ENCODE data around the gene BST2.
A peak's percentile ranks its signal among the peaks of the same experiment; 100 is the strongest.
"Not testable (repeated sequence)": the region's sequence is repeated elsewhere in the genome, so short reads cannot be mapped to it uniquely, and the experiment has no call there.

BST2 gene

DNA sequence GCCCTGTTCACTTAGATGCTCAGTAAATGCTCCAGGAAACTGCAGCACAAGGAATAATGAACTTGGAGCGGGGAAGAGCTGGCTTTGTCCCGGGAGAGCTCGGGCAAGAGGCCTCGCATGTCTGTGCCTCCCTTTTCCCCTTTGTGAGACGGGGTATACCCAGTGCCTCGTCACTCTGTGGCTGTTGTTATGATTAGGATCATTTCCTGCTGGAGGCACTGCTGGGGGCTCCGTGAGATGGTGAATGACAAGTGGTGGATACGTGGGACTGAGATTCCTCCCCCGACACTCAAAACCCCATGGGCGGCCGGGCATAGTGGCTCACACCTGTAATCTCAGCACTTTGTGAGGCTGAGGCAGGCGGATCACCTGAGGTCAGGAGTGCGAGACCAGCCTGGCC lies 27.2 kb downstream of the BST2 start:
- TF ChIP-seq, protein P1, sequence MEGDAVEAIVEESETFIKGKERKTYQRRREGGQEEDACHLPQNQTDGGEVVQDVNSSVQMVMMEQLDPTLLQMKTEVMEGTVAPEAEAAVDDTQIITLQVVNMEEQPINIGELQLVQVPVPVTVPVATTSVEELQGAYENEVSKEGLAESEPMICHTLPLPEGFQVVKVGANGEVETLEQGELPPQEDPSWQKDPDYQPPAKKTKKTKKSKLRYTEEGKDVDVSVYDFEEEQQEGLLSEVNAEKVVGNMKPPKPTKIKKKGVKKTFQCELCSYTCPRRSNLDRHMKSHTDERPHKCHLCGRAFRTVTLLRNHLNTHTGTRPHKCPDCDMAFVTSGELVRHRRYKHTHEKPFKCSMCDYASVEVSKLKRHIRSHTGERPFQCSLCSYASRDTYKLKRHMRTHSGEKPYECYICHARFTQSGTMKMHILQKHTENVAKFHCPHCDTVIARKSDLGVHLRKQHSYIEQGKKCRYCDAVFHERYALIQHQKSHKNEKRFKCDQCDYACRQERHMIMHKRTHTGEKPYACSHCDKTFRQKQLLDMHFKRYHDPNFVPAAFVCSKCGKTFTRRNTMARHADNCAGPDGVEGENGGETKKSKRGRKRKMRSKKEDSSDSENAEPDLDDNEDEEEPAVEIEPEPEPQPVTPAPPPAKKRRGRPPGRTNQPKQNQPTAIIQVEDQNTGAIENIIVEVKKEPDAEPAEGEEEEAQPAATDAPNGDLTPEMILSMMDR (IDR thresholded peaks at IDR 0.05; ENCODE audit: extremely low read depth, insufficient read depth, missing control alignments): no peak
- no peak for DNase-seq (ENCODE audit: low spot score)
- in situ Hi-C loops (cut with MboI; ENCODE audit: low pct_unique_long_range_greater_than_20kb, low sequenced_read_pairs, unreplicated experiment): no loop called here

DNA sequence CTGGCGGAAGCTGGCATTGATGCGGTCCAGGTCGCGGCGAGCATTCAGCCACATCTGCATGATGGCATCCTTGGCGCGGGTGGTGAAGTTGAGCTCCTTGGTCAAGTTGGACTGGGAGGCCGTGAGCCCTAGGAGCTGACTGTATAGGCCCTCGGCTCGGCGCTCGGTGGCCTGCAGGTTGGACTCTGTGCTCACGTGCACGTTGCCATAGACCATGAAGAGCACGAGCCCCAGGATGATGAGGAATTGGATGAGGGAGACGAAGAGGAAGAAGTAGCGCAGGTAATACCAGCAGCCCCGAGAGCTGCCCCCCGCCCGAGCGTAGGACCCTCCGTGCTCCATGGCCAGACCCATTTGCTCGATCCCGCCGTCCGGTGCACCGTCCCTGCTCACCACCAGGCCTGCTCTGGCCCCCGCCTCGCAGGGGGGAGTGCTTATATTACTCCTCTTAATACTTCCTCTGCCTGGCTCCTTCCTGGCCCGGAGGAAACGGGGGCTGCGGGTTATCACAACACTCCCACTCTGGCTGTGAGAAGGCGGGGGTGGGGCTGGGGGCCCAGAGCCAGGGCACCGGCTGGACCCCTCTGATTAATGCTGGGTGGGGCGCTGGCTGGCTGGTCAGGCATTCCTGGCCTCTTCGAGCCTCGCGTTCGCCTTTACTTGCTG lies 28.4 kb downstream of the BST2 start, which contains the start of gene PLVAP:
PLVAP (minus strand) TSS at position 408 of the 666 bp plus-strand sequence; CDS start at position 354, 54 bp downstream.
- TF ChIP-seq, protein P1 (IDR thresholded peaks at IDR 0.05; ENCODE audit: extremely low read depth, insufficient read depth, missing control alignments): no peak
- in situ Hi-C loops (cut with MboI; ENCODE audit: low pct_unique_long_range_greater_than_20kb, low sequenced_read_pairs, unreplicated experiment): no loop called here
- DNase-seq (ENCODE audit: low spot score): no peak

DNA sequence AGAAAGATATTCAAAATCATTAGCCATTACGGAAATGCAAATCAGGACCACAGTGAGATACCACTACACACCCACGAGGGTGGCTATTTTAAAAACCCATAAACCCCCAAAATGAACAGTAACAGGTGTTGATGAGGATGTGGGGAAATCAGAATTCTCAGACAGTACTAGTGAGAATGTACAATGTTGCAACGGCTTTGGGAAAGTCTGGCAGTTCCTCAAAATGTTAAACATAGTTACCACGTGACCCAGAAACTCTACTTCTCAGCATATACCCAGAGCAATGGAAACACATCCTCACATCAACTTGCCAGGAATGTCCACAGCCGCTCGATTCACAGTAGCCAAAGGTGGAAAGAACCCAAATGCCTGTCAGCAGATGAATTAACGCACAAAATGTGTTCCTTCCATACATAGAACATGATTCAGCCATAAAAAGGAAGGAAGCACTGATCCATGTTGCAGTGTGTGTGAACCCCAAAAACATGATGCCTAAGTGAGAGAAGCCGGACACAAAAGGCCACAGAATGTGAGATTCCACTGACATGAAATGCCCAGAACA lies 35.3 kb downstream of the BST2 start:
- TF ChIP-seq, protein P1 (IDR thresholded peaks at IDR 0.05; ENCODE audit: extremely low read depth, insufficient read depth, missing control alignments): no peak
- peak; percentile 66 for DNase-seq (ENCODE audit: low spot score)
- in situ Hi-C loops (cut with MboI; ENCODE audit: low pct_unique_long_range_greater_than_20kb, low sequenced_read_pairs, unreplicated experiment): no loop called here

DNA sequence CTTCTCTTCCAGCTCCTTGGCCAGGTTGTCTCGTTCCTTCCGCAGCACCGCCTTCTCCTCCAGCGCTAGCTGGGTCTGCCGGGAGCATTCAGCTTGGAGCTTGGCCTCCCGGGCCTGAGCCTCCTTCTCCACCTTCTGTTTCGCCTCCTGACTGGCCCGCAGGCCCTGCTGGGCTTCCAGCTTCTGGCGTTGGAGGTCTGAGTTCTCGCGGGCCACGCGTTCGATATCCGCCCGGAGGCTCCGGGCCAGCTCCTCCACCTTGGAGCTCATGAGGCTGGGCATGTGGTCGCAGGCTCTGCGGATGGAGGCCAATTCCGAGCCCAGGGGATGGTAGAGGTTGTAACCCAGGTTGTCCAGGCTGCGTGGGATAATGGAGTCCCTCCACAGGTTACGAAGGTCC lies 40.1 kb downstream of the BST2 start:
- TF ChIP-seq, protein P1 (IDR thresholded peaks at IDR 0.05; ENCODE audit: extremely low read depth, insufficient read depth, missing control alignments): no peak
- DNase-seq (ENCODE audit: low spot score): no peak
- in situ Hi-C loops (cut with MboI; ENCODE audit: low pct_unique_long_range_greater_than_20kb, low sequenced_read_pairs, unreplicated experiment): no loop called here

DNA sequence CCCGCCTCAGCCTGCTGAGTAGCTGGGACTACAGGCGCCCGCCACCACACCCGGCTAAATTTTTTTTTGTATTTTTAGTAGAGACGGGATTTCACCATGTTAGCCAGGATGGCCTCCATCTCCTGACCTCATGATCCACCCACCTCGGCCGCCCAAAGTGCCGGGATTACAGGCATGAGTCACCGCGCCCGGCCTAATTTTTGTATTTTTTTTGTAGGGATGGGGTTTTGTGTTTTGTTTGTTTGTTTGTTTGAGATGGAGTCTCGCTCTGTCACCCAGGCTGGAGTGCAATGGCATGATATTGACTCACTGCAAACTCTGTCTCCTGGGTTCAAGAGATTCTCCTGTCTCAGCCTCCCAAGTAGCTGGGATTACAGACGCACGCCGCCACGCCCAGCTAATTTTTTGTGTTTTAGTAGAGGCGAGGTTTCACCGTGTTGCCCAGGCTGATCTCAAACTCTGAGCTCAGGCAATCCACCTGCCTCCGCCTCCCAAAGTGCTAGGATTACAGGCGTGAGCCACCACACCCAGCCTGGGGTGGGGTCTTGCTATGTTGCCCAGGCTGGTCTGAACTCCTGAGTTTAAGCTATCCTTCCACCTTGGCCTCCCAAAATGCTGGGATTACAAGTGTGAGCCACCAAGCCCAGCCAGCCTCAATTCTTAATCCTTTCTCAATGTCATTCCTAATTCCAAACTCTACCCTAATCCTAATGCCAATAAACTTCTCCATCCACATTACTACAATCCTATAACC lies 41.4 kb downstream of the BST2 start:
- DNase-seq (ENCODE audit: low spot score); in situ Hi-C loops (cut with MboI; ENCODE audit: low pct_unique_long_range_greater_than_20kb, low sequenced_read_pairs, unreplicated experiment): not testable (repeated sequence)

DNA sequence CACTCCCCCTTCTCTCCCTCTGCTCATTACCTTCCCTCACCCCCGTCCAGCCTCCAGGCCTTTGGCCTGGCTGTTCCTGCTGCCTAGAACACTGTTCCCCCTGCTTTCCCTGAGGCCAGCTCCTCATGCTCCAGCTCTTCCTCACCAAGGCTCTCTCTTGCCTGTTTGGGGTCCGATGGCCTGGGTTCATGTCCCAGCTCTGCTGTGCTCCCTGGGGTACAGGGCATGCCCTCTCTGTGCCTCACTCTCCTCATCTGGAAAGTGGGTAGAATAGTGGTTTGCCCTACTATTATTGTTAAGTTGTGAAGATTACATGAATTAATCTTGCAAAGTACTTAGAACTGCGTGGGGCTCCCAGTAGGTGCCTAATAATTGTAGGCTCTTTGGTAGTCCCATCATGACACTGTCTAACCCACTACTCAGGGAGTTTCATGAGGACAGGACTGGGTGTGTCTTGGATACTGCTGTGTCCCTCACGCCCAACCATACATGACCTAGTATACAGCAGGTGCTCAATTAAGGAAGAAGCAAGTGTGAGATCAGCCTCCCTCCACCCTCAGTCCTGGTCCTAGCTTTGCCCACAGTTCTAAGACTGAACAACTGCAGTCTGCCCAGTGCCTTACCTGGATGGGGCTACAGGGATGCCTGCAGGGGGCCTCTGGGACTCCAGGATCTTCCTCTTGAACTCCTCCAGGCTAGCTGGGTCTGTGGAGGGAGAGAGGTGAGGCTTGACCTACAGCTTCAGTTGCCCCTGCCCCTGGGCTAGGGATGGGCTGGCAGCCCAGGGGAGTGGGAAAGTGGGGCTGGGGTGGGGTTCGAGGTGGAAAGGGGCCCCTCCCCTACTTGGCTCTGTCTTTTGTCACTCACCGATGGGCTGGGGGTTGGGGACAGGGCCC lies 45.3 kb downstream of the BST2 start:
- no peak for DNase-seq (ENCODE audit: low spot score)
- TF ChIP-seq, protein P1 (IDR thresholded peaks at IDR 0.05; ENCODE audit: extremely low read depth, insufficient read depth, missing control alignments): no peak
- in situ Hi-C loops (cut with MboI; ENCODE audit: low pct_unique_long_range_greater_than_20kb, low sequenced_read_pairs, unreplicated experiment): no loop called here
